ENCODE measurements around the gene SRF. TPM values are rescaled to one million over a fixed set of nuclear protein-coding genes. Genes with fewer than 3 reads are reported as not detected.
"Not testable (repeated sequence)": the region's sequence is repeated elsewhere in the genome, so short reads cannot be mapped to it uniquely, and the experiment has no call there.

SRF gene
- 10 to 100 TPM; 34.4 to 36.0 TPM for total RNA-seq

GRCh38 chr6:43170931-43171706 is at the start of gene SRF:
Gene SRF, plus strand, starts transcription at chr6:43171269. Its CDS starts 388 bp downstream, at chr6:43171657.
- H3K9me3 Mint-ChIP-seq = no peaks in the 10 kb centered on the region
- peaks cover 9% of the 10 kb centered on the region for H3K36me3 Mint-ChIP-seq
- peaks cover 38% of the 10 kb centered on the region for H3K4me1 Mint-ChIP-seq
- DNase-seq = peak; percentile 96
- H3K27me3 Mint-ChIP-seq = peaks cover 5% of the 10 kb centered on the region
- ATAC-seq (ENCODE audit: low read depth) = peak; percentile 75
- peak within 1 kb of the TSS; percentile 99 for H3K4me3 Mint-ChIP-seq
- H3K27ac Mint-ChIP-seq = peak within 1 kb of the TSS; percentile 98
- POLR2A ChIA-PET = interaction anchor here (1.0 to 4.3 kb wide), 7 partner anchors 11 to 336 kb away, joined by 3 to 22 read pairs (median 6); partner anchors contain the start of genes CNPY3, CUL9, KLC4 and MRPL2

GRCh38 chr6:43122146-43122545 is 48.9 kb upstream of the SRF start:
- H3K4me1 Mint-ChIP-seq = no peaks in the 10 kb centered on the region
- H3K36me3 Mint-ChIP-seq = no peaks in the 10 kb centered on the region
- POLR2A ChIA-PET = interaction anchor here (0.6 kb wide), 1 partner anchor 393 kb away, joined by 4 read pairs; no protein-coding TSS in a partner anchor
- ATAC-seq (ENCODE audit: low read depth) (no peak), DNase-seq (no peak)
- no peak overlapping the region for H3K4me3 Mint-ChIP-seq
- no peaks in the 10 kb centered on the region for H3K27me3 Mint-ChIP-seq
- no peak overlapping the region for H3K27ac Mint-ChIP-seq
- no peaks in the 10 kb centered on the region for H3K9me3 Mint-ChIP-seq

DNA sequence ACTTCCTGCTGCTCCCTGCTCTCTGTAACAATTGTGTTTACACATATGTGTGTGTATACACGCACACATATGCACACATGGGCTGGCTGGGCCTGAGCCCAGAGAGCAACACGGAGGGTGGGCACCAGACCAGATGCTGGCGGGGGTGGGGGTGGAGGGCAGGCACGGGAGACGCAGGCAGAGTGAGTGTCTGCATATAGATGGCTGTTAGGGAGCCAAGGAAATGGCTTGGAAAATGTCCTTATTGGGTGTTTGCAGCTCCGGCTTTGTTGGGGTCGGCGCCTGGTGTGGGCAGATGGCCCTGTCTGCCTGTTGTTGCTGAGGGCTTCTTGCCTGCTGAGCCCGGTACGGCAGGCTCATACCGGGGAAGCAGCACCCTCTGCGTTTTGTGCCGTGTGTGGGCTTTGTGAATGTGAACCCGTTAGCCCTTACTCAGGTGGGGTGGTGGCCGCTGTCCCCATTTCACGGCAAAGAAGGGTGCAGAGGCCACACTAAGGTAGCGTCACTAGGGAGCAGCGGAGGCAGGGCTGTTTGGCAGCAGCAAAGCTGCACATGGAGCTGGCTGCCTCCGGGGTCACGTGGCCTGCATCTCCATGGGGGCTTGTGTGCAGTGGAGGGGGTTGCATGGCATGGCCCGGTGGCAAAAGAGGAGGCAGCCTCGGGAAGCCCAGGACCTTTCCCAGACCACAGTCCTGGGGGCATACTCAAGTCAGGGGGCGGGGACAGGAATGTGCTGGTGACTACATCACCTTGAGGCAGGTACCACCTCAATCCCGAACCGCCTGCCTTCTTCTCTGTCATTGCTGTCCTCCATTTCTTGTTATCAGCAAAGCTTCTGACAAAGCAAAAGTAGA is 47.4 kb upstream of the SRF start:
- Mint-ChIP-seq H3K9me3 (no peaks in the 10 kb centered on the region), H3K4me1 (no peaks in the 10 kb centered on the region)
- ATAC-seq (ENCODE audit: low read depth) = no peak

GRCh38 chr6:43124481-43124880 is 46.6 kb upstream of the SRF start:
- POLR2A ChIA-PET = no interaction called here
- DNase-seq (no peak), ATAC-seq (ENCODE audit: low read depth) (no peak)
- no peaks in the 10 kb centered on the region for H3K9me3 Mint-ChIP-seq
- H3K4me1 Mint-ChIP-seq = no peaks in the 10 kb centered on the region
- H3K27ac Mint-ChIP-seq = no peak overlapping the region
- no peak overlapping the region for H3K4me3 Mint-ChIP-seq
- no peaks in the 10 kb centered on the region for H3K36me3 Mint-ChIP-seq
- H3K27me3 Mint-ChIP-seq = no peaks in the 10 kb centered on the region

More for the DNA sequence above, 47.4 kb upstream of the SRF start:
- Mint-ChIP-seq H3K27me3 (no peaks in the 10 kb centered on the region), H3K27ac (no peak overlapping the region), H3K36me3 (no peaks in the 10 kb centered on the region), H3K4me3 (no peak overlapping the region)
- DNase-seq = no peak
- POLR2A ChIA-PET = no interaction called here

GRCh38 chr6:43125119-43125518 is 46.0 kb upstream of the SRF start:
- H3K4me3 Mint-ChIP-seq = no peak overlapping the region
- no peak overlapping the region for H3K27ac Mint-ChIP-seq
- H3K27me3 Mint-ChIP-seq = no peaks in the 10 kb centered on the region
- ATAC-seq (ENCODE audit: low read depth) (no peak), DNase-seq (no peak)
- H3K36me3 Mint-ChIP-seq = no peaks in the 10 kb centered on the region
- H3K4me1 Mint-ChIP-seq = no peaks in the 10 kb centered on the region
- POLR2A ChIA-PET = no interaction called here
- H3K9me3 Mint-ChIP-seq = no peaks in the 10 kb centered on the region

DNA sequence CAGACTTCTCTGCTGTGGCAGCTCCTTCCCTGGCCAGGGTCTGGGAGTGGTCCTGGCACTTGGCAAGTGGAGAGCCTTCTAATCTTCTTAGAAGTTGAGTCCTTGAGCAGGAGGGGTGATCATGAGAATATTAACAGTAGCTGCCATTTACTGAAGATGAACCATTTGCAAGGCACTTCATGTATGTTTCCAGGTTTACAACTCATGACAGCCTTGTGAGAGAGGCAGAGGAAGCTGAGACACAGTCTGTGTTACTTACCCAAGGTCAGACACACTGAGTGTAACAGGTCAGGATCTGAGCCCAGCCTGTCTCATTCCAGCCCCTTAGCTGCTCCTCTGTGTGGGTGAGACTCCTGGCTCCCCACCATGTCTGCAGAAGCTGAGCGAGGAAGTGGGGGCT is 45.5 kb upstream of the SRF start:
- H3K4me3 Mint-ChIP-seq = no peak overlapping the region
- no peak for ATAC-seq (ENCODE audit: low read depth)
- H3K4me1 Mint-ChIP-seq = no peaks in the 10 kb centered on the region
- no peaks in the 10 kb centered on the region for H3K9me3 Mint-ChIP-seq
- no peaks in the 10 kb centered on the region for H3K36me3 Mint-ChIP-seq
- DNase-seq = no peak
- H3K27me3 Mint-ChIP-seq = no peaks in the 10 kb centered on the region
- POLR2A ChIA-PET = no interaction called here
- no peak overlapping the region for H3K27ac Mint-ChIP-seq

DNA sequence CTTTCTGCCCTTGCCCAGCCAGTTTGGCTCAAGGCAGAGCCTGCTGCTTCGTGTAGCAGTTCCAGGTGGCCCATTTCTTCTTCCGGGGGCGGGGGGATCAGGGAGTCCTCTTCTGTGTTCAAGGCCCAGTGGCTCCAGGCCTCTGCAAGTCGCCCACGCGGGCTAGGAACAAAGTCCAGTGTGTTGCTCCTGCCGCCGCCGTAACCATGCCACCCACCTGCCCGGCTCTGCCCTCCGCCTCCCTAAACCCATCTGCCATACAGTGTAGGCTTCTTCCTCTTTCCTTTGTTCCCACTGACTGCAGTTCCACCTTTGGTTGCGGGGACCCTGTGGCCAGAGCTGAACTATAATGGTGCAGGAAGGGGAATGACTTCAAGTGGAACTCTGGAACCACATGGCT is 43.9 kb upstream of the SRF start:
- H3K9me3 Mint-ChIP-seq = no peaks in the 10 kb centered on the region
- no peaks in the 10 kb centered on the region for H3K4me1 Mint-ChIP-seq
- DNase-seq (no peak), ATAC-seq (ENCODE audit: low read depth) (no peak)
- no peak overlapping the region for H3K4me3 Mint-ChIP-seq
- no peaks in the 10 kb centered on the region for H3K27me3 Mint-ChIP-seq
- POLR2A ChIA-PET = no interaction called here
- no peak overlapping the region for H3K27ac Mint-ChIP-seq
- no peaks in the 10 kb centered on the region for H3K36me3 Mint-ChIP-seq

DNA sequence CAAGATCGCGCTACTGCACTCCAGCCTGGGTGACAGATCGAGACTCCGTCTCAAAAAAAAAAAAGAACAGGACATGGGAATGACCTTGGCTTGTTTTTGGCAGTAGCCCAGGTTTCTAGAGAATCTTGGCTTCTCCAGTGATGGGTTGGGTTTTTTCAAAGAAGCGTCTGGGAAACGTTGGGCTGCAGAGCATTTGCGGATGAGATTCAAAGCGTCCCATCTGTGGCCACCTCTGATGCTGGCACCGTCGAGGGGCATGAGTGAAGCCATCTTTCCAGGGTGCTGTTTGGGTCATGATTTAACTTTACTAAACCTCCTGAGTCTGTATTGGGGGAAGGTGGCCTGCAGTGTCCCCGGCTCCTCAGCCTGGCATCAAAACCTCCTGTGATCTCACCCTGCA is 43.2 kb upstream of the SRF start:
- DNase-seq (no peak), ATAC-seq (ENCODE audit: low read depth) (no peak)
- POLR2A ChIA-PET = no interaction called here
- H3K4me1 Mint-ChIP-seq = no peaks in the 10 kb centered on the region
- no peak overlapping the region for H3K4me3 Mint-ChIP-seq
- H3K27me3 Mint-ChIP-seq = no peaks in the 10 kb centered on the region
- no peak overlapping the region for H3K27ac Mint-ChIP-seq
- no peaks in the 10 kb centered on the region for H3K9me3 Mint-ChIP-seq
- no peaks in the 10 kb centered on the region for H3K36me3 Mint-ChIP-seq

GRCh38 chr6:43128926-43129325 is 42.1 kb upstream of the SRF start:
- DNase-seq = no peak
- no peak overlapping the region for H3K27ac Mint-ChIP-seq
- no peaks in the 10 kb centered on the region for H3K4me1 Mint-ChIP-seq
- H3K9me3 Mint-ChIP-seq = no peaks in the 10 kb centered on the region
- no peaks in the 10 kb centered on the region for H3K36me3 Mint-ChIP-seq
- ATAC-seq (ENCODE audit: low read depth) = no peak
- H3K4me3 Mint-ChIP-seq = no peak overlapping the region
- POLR2A ChIA-PET = interaction anchor here (0.5 to 0.8 kb wide), 2 partner anchors 14 to 195 kb away, joined by 3 to 4 read pairs; no protein-coding TSS in a partner anchor
- H3K27me3 Mint-ChIP-seq = no peaks in the 10 kb centered on the region

GRCh38 chr6:43129434-43130194 is 41.5 kb upstream of the SRF start:
- no peaks in the 10 kb centered on the region for H3K27me3 Mint-ChIP-seq
- POLR2A ChIA-PET = interaction anchor here (0.8 kb wide), 1 partner anchor 13 kb away, joined by 3 read pairs; no protein-coding TSS in a partner anchor
- H3K27ac Mint-ChIP-seq = no peak overlapping the region
- no peak overlapping the region for H3K4me3 Mint-ChIP-seq
- no peak for DNase-seq
- peak; percentile 61 for ATAC-seq (ENCODE audit: low read depth)
- H3K4me1 Mint-ChIP-seq = no peaks in the 10 kb centered on the region
- no peaks in the 10 kb centered on the region for H3K9me3 Mint-ChIP-seq
- no peaks in the 10 kb centered on the region for H3K36me3 Mint-ChIP-seq

DNA sequence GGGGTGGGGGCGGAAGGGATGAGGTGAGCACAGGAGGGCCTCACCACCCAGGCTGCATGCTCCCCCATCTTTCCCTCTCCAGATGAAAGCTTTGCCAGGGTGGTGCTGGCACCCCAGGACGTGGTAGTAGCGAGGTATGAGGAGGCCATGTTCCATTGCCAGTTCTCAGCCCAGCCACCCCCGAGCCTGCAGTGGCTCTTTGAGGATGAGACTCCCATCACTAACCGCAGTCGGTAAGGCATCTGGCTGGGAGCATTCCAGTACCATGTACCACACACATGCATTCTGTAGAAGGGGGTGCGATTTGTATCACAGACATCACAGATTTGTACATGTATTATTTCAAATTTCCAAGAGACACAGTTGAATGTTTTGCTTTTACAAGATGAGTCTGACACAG is 40.6 kb upstream of the SRF start:
- H3K4me3 Mint-ChIP-seq = no peak overlapping the region
- H3K27ac Mint-ChIP-seq = no peak overlapping the region
- no peak for ATAC-seq (ENCODE audit: low read depth)
- H3K4me1 Mint-ChIP-seq = no peaks in the 10 kb centered on the region
- H3K9me3 Mint-ChIP-seq = no peaks in the 10 kb centered on the region
- H3K36me3 Mint-ChIP-seq = no peaks in the 10 kb centered on the region
- POLR2A ChIA-PET = no interaction called here
- no peak for DNase-seq
- H3K27me3 Mint-ChIP-seq = no peaks in the 10 kb centered on the region

DNA sequence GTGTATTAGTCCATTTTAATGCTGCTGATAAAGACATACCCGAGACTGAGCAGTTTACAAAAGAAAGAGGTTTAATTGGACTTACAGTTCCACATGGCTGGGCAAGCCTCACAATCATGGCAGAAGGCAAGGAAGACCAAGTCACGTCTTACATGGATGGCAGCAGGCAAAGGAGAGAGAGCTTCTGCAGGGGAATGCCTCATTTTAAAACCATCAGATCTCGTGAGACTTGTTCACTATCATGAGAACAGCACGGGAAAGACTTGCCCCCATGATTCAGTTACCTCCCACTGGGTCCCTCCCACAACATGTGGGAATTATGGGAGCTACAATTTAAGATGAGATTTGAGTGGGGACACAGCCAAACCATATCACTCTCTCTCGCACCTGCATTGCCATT is 39.7 kb upstream of the SRF start:
- H3K4me3 Mint-ChIP-seq; ATAC-seq (ENCODE audit: low read depth); H3K27ac Mint-ChIP-seq; H3K9me3 Mint-ChIP-seq; POLR2A ChIA-PET; H3K4me1 Mint-ChIP-seq; H3K36me3 Mint-ChIP-seq; DNase-seq; H3K27me3 Mint-ChIP-seq: not testable (repeated sequence)

GRCh38 chr6:43138267-43138666 is 32.8 kb upstream of the SRF start:
- POLR2A ChIA-PET = no interaction called here
- ATAC-seq (ENCODE audit: low read depth) = no peak
- Mint-ChIP-seq H3K4me3 (no peak overlapping the region), H3K27ac (no peak overlapping the region), H3K36me3 (no peaks in the 10 kb centered on the region), H3K27me3 (peaks cover 2% of the 10 kb centered on the region), H3K4me1 (peaks cover 13% of the 10 kb centered on the region), H3K9me3 (no peaks in the 10 kb centered on the region)
- no peak for DNase-seq
